A549 (cell line): ENCODE results near the gene CNTN5. TPM values are rescaled to one million over a fixed set of nuclear protein-coding genes. Genes with fewer than 3 reads are reported as not detected.
A peak's percentile ranks its signal among the peaks of the same experiment; 100 is the strongest.

ENCODE experiments used
- ATAC-seq, 2 experiments: fragments of 200-7000 bp in 1 of 2; fragments of >200 bp in 1 of 2; cut with Nextera tagmentation in 1 of 2; cut with Tn5 transposase in 1 of 2; 3 replicates each; pipeline versions ENCODE4 v1.8.0 to v1.9.1; 2018 to 2020; ENCODE audit warnings: mild to moderate bottlenecking in 1 of 2, moderate library complexity in 1 of 2
- CTCF ChIA-PET: fragments of 300-600 bp; sonication (Branson Sonifier 250); formaldehyde crosslinking; extraction: SDS; loops from one replicate; lab custom pipeline; 2021; ENCODE audit warnings: antibody characterized with exemption, inconsistent platforms; lab: Yijun Ruan, JAX
- POLR2A ChIA-PET: fragments of 350-600 bp; formaldehyde crosslinking; extraction: SDS; loops from one replicate; lab custom pipeline; 2021; ENCODE audit warnings: antibody characterized with exemption, inconsistent platforms; lab: Yijun Ruan, JAX
- DNase-seq, 2 experiments: peaks; one replicate each; pipeline versions ENCODE4 v3.0.0 to v3.0.0-alpha.2; 2011 to 2016; ENCODE audit warnings: low read depth in 1 of 2, low spot score in 1 of 2
- FAIRE-seq: peaks from 2 replicates; lab custom pipeline; 2011; peaks lifted over from hg19 to GRCh38; lab: Jason Lieb, UNC
- H3K27ac ChIP-seq, 2 experiments: fragments of >200 bp; sonication (Bioruptor Twin); formaldehyde crosslinking; 3 replicates each; pipeline ENCODE4 v1.5.1; 2016 to 2017
- H3K4me1 ChIP-seq: fragments of >200 bp; sonication (Bioruptor Twin); formaldehyde crosslinking; 3 replicates; pipeline ENCODE4 v1.6.1; 2016
- H3K4me2 ChIP-seq: fragments of >200 bp; sonication (Bioruptor Twin); formaldehyde crosslinking; 3 replicates; pipeline ENCODE4 v1.6.1; 2016
- H3K4me3 ChIP-seq: fragments of >200 bp; sonication (Bioruptor Twin); formaldehyde crosslinking; 3 replicates; pipeline ENCODE4 v1.5.1; 2016
- H3K9me3 ChIP-seq: fragments of >200 bp; sonication (Bioruptor Twin); formaldehyde crosslinking; 3 replicates; pipeline ENCODE4 v1.6.1; 2016
- CBX2 ChIP-seq: fragments of 200-600 bp; sonication (generic); IDR thresholded peaks from 2 replicates; pipeline ENCODE4 v1.6.1; 2016; ENCODE audit warnings: low read depth, mild to moderate bottlenecking, borderline replicate concordance
- CEBPB ChIP-seq, 2 experiments: fragments of >200 bp in 1 of 2; sonication (Bioruptor Twin) in 1 of 2; formaldehyde crosslinking in 1 of 2; IDR thresholded peaks; 2 replicates each; pipeline ENCODE4 v1.6.1; 2012 to 2016
- CHD2 ChIP-seq: fragments of 150-350 bp; IDR thresholded peaks from 2 replicates; pipeline ENCODE4 v1.6.1; 2014; ENCODE audit warnings: low read length; ENCODE audit not compliant: partially characterized antibody
- CTCF ChIP-seq: fragments of >200 bp; sonication (Bioruptor Twin); formaldehyde crosslinking; IDR thresholded peaks from 3 replicates; pipeline ENCODE4 v1.5.1; 2016
- ELK1 ChIP-seq: fragments of 150-350 bp; IDR thresholded peaks from 2 replicates; pipeline ENCODE4 v1.6.1; 2014; ENCODE audit warnings: low read depth, mild to moderate bottlenecking, low read length
- ESRRA ChIP-seq: fragments of 150-350 bp; IDR thresholded peaks from 2 replicates; pipeline ENCODE4 v1.6.1; 2014; ENCODE audit warnings: mild to moderate bottlenecking, low read length, borderline replicate concordance
- FOSB ChIP-seq: fragments of 250-450 bp; sonication (Bioruptor Pico); IDR thresholded peaks from 2 replicates; pipeline ENCODE4 v1.5.0; 2020; ENCODE audit warnings: mild to moderate bottlenecking, moderate library complexity
- HES2 ChIP-seq: fragments of >200 bp; sonication (Bioruptor Twin); formaldehyde crosslinking; IDR thresholded peaks from 2 replicates; pipeline ENCODE4 v1.6.1; 2016
- HEYL ChIP-seq: fragments of 250-450 bp; sonication (Bioruptor Pico); IDR thresholded peaks from 2 replicates; pipeline ENCODE4 v1.8.0; 2021; ENCODE audit warnings: mild to moderate bottlenecking, moderate library complexity
- JUN ChIP-seq, 2 experiments: fragments of >200 bp; sonication (Bioruptor Twin); formaldehyde crosslinking; IDR thresholded peaks; 2 replicates in 1 of 2; 3 replicates in 1 of 2; pipeline ENCODE4 v1.6.1; 2016 to 2017
- JUNB ChIP-seq: fragments of >200 bp; sonication (Bioruptor Twin); formaldehyde crosslinking; IDR thresholded peaks from 2 replicates; pipeline ENCODE4 v1.6.1; 2016
- KDM1A ChIP-seq: fragments of 200-600 bp; sonication (generic); IDR thresholded peaks from 2 replicates; pipeline ENCODE4 v1.6.1; 2016; ENCODE audit warnings: low read depth, mild to moderate bottlenecking
- NR3C1 ChIP-seq: fragments of >200 bp; sonication (Bioruptor Twin); formaldehyde crosslinking; IDR thresholded peaks from 3 replicates; pipeline ENCODE4 v1.6.1; 2017
- POLR2AphosphoS2 ChIP-seq: conservative IDR thresholded peaks from 2 replicates; pipeline ENCODE4 v1.6.1; 2012; ENCODE audit warnings: low read length, improper control_type of control experiment, inconsistent platforms
- RARB ChIP-seq: fragments of 250-450 bp; sonication (Bioruptor Pico); IDR thresholded peaks from 2 replicates; pipeline ENCODE4 v1.8.0; 2021; ENCODE audit warnings: mild to moderate bottlenecking, moderate library complexity
- RCOR1 ChIP-seq: fragments of 150-350 bp; IDR thresholded peaks from 2 replicates; pipeline ENCODE4 v1.6.1; 2014; ENCODE audit warnings: antibody characterized with exemption, low read length, low read depth
- SREBF2 ChIP-seq: fragments of 450-650 bp; IDR thresholded peaks from 2 replicates; pipeline ENCODE4 v1.6.1; 2014; ENCODE audit warnings: mild to moderate bottlenecking, moderate library complexity
- TFCP2L1 ChIP-seq: fragments of 250-450 bp; sonication (Bioruptor Pico); IDR thresholded peaks from 2 replicates; pipeline ENCODE4 v1.5.0; 2021; ENCODE audit warnings: mild to moderate bottlenecking
- ZNF302 ChIP-seq: fragments of 250-450 bp; sonication (Bioruptor Pico); IDR thresholded peaks from 2 replicates; pipeline ENCODE4 v1.9.0; 2021; ENCODE audit warnings: inconsistent platforms, mild to moderate bottlenecking, moderate library complexity
- WGBS: methylation state at CpG from one replicate; pipeline ENCODE4 v1.1.6; 2017; ENCODE audit errors: missing lambda C conversion rate; 5-methylcytosine and 5-hydroxymethylcytosine counted together
- polyA plus RNA-seq, 4 experiments: library from polyadenylated mRNA; depleted of rRNA in 3 of 4; stranded (reverse); fragments of >200 nt; fragmentation: RNase III in 1 of 4; extraction: RNeasy Plus Mini Kit Qiagen cat#74134 plus additional on column Dnase treatment in 1 of 4; gene quantifications; 2 replicates in 3 of 4; 3 replicates in 1 of 4; pipeline ENCODE4 v1.2.3, GENCODE V29; 2011 to 2017
- TF ChIP-seq, protein P1 (sequence below): fragments of >200 bp; sonication (Bioruptor Twin); formaldehyde crosslinking; IDR thresholded peaks from 3 replicates; pipeline ENCODE4 v1.6.1; 2016
- TF ChIP-seq, protein P2 (sequence below): fragments of 250-450 bp; sonication (Bioruptor Pico); IDR thresholded peaks from 2 replicates; pipeline ENCODE4 v1.5.0; 2020; ENCODE audit warnings: low read depth, mild to moderate bottlenecking, moderate library complexity

The CNTN5 gene
- polyA plus RNA-seq, 2 of the 4 experiments (the other 2 are of a cell fraction) = 0.08 TPM; not detected in 1

DNA sequence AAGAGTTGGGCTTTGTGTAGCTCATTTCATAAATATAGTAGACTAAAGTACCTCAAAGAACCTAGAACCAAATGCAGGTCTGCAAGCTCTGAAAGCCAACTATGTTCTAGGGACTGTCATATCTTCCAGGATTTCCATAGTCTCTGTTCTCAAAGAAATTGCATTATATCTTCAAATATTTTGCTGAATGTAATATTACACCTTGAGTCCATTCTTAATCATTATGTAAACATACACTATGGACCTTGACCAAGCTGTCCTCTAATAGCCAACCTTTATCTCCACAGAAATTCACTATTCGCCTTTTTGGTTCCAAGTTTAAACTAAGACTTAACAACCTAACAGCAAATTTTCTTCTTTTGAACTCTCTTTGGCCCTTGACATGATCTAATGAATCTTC, 987.7 kb downstream of the CNTN5 start:
- Histone ChIP-seq H3K27ac (no peak overlapping the region), H3K4me1 (no peaks in the 10 kb centered on the region), H3K4me2 (peak overlapping the region; percentile 34; the same call in 1 of the 3 replicates), H3K4me3 (no peak overlapping the region), H3K9me3 (no peaks in the 10 kb centered on the region)
- ChIA-PET CTCF (no interaction called here), POLR2A (no interaction called here)
- TF ChIP-seq ESRRA (no peak), JUNB (no peak), CBX2 (no peak)
- WGBS = 22% methylated on average over 1 of the region's 1 CpG
- DNase-seq = no peak
- FAIRE-seq = no peak
- no peak for ATAC-seq

DNA sequence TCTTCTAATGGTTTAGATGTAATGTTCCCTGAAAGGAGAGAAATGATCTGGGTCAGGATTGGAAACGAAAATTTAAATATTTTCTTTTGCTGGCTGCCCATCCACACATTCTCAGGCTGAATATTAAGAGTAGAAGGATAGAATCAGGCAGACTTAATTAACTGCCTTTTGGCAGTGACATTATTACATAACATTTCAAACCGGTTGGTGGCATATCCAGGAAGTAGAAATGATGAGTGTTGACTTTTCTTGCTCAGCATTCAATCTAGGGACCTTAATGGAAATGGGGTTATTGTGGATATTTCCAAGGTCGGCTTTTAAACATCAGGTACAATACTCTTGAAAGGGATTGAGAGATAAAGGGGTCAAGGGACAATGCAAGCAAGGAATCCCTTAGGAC, 989.0 kb downstream of the CNTN5 start:
- 14% methylated on average over 3 of the region's 3 CpGs for WGBS
- DNase-seq (no peak), FAIRE-seq (no peak), ATAC-seq (no peak)
- no peak for TF ChIP-seq RARB (CRISPR knock-in tag)
- no peak for TF ChIP-seq FOSB (CRISPR knock-in tag)
- TF ChIP-seq HEYL (CRISPR knock-in tag) = no peak
- TF ChIP-seq KDM1A = no peak
- TF ChIP-seq NR3C1 = no peak
- no peak overlapping the region for H3K27ac ChIP-seq
- ChIA-PET CTCF (no interaction called here), POLR2A (no interaction called here)
- H3K4me2 ChIP-seq = no peak overlapping the region
- H3K4me1 ChIP-seq = no peaks in the 10 kb centered on the region
- H3K9me3 ChIP-seq = no peaks in the 10 kb centered on the region
- H3K4me3 ChIP-seq = no peak overlapping the region

DNA sequence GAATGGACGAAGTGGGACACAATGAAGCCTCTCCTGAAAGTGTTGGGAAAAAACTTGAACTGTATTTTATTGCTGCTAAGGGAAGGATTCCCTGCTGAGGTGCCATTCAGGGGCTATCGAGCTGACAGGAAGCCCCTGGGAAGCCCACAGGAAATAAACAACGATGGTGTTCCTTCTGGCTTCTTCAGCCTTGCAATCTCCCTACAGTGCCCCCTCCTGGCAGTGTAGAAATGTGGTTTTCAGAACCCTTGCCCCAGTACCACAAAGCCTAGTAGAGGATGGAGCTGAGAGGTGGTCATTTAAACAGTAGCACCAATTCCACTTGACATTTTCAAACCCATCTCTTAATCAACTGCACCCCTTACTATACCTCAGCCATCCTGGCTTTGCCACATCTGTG, 989.6 kb downstream of the CNTN5 start:
- Histone ChIP-seq H3K27ac (no peak overlapping the region), H3K4me1 (no peaks in the 10 kb centered on the region), H3K9me3 (no peaks in the 10 kb centered on the region), H3K4me3 (no peak overlapping the region), H3K4me2 (no peak overlapping the region)
- CTCF ChIA-PET = no interaction called here
- POLR2A ChIA-PET = no interaction called here
- FAIRE-seq (no peak), ATAC-seq (no peak), DNase-seq (no peak)
- no peak for TF ChIP-seq POLR2AphosphoS2
- TF ChIP-seq ZNF302 (CRISPR knock-in tag) = no peak
- no peak for TF ChIP-seq ELK1
- TF ChIP-seq NR3C1 = no peak
- no peak for TF ChIP-seq SREBF2
- no peak for TF ChIP-seq CHD2
- no peak for TF ChIP-seq CTCF
- no peak for TF ChIP-seq JUN (IDR thresholded peaks at IDR 0.05)
- TF ChIP-seq TFCP2L1 (CRISPR knock-in tag) = no peak
- TF ChIP-seq, protein P1, sequence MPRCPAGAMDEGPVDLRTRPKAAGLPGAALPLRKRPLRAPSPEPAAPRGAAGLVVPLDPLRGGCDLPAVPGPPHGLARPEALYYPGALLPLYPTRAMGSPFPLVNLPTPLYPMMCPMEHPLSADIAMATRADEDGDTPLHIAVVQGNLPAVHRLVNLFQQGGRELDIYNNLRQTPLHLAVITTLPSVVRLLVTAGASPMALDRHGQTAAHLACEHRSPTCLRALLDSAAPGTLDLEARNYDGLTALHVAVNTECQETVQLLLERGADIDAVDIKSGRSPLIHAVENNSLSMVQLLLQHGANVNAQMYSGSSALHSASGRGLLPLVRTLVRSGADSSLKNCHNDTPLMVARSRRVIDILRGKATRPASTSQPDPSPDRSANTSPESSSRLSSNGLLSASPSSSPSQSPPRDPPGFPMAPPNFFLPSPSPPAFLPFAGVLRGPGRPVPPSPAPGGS = no peak
- no peak for TF ChIP-seq CEBPB (IDR thresholded peaks at IDR 0.05)
- TF ChIP-seq, protein P2, sequence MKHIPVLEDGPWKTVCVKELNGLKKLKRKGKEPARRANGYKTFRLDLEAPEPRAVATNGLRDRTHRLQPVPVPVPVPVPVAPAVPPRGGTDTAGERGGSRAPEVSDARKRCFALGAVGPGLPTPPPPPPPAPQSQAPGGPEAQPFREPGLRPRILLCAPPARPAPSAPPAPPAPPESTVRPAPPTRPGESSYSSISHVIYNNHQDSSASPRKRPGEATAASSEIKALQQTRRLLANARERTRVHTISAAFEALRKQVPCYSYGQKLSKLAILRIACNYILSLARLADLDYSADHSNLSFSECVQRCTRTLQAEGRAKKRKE (CRISPR knock-in tag) = no peak
- TF ChIP-seq HES2 = no peak
- TF ChIP-seq RCOR1 = no peak
- 18% methylated on average over 3 of the region's 3 CpGs for WGBS
